ENCODE data around the gene TAS2R13. TPM values are rescaled to one million over a fixed set of nuclear protein-coding genes. Genes with fewer than 3 reads are reported as not detected.

Gene TAS2R13
- total RNA-seq, 2 donors from 2014 or later, result 1.1 to 1.4 TPM

- H3K36me3 ChIP-seq, result no peaks in the 10 kb centered on the region
- WGBS, result 95% methylated on average over 1 of the region's 1 CpG
- H3K4me3 ChIP-seq, result no peak overlapping the region
- no peaks in the 10 kb centered on the region for H3K27me3 ChIP-seq (replicated peaks; ENCODE audit: insufficient read depth)
- H3K9me3 ChIP-seq, result no peaks in the 10 kb centered on the region
- intact Hi-C loops (cut with DNase I), result no loop called here
- TF ChIP-seq POLR2A (IDR thresholded peaks at IDR 0.05) (no peak), POLR2AphosphoS5 (IDR thresholded peaks at IDR 0.05) (no peak), CTCF (IDR thresholded peaks at IDR 0.05) (no peak)
- no peak for DNase-seq (ENCODE audit: low spot score)
- no peaks in the 10 kb centered on the region for H3K4me1 ChIP-seq (replicated peaks)
- no peak overlapping the region for H3K27ac ChIP-seq
Observed at GRCh38 chr12:10901427-10901826, 7.9 kb downstream of the TAS2R13 start.

- Histone ChIP-seq H3K27ac (no peak overlapping the region), H3K4me1 (replicated peaks) (no peaks in the 10 kb centered on the region), H3K9me3 (no peaks in the 10 kb centered on the region), H3K36me3 (no peaks in the 10 kb centered on the region), H3K27me3 (replicated peaks; ENCODE audit: insufficient read depth) (no peaks in the 10 kb centered on the region), H3K4me3 (no peak overlapping the region)
- no peak for DNase-seq (ENCODE audit: low spot score)
- TF ChIP-seq POLR2A (IDR thresholded peaks at IDR 0.05), result no peak
- no peak for TF ChIP-seq CTCF (IDR thresholded peaks at IDR 0.05)
- no peak for TF ChIP-seq POLR2AphosphoS5 (IDR thresholded peaks at IDR 0.05)
- WGBS, result 100% methylated on average over 1 of the region's 1 CpG
- intact Hi-C loops (cut with DNase I), result no loop called here
Observed at GRCh38 chr12:10900972-10901371, 8.4 kb downstream of the TAS2R13 start.

GRCh38 chr12:10900530-10900929, 8.8 kb downstream of the TAS2R13 start:
- Histone ChIP-seq H3K9me3 (no peaks in the 10 kb centered on the region), H3K4me3 (no peak overlapping the region), H3K36me3 (no peaks in the 10 kb centered on the region), H3K27me3 (replicated peaks; ENCODE audit: insufficient read depth) (no peaks in the 10 kb centered on the region), H3K27ac (no peak overlapping the region), H3K4me1 (replicated peaks) (no peaks in the 10 kb centered on the region)
- intact Hi-C loops (cut with DNase I), result no loop called here
- TF ChIP-seq POLR2A (IDR thresholded peaks at IDR 0.05), result no peak
- TF ChIP-seq POLR2AphosphoS5 (IDR thresholded peaks at IDR 0.05), result no peak
- TF ChIP-seq CTCF (IDR thresholded peaks at IDR 0.05), result no peak
- DNase-seq (ENCODE audit: low spot score), result no peak
- 100% methylated on average over 1 of the region's 1 CpG for WGBS

- intact Hi-C loops (cut with DNase I), result no loop called here
- TF ChIP-seq POLR2AphosphoS5 (IDR thresholded peaks at IDR 0.05) (no peak), POLR2A (IDR thresholded peaks at IDR 0.05) (no peak)
- WGBS, result 87% methylated on average over 5 of the region's 5 CpGs
Observed at GRCh38 chr12:10896854-10897253, 12.5 kb downstream of the TAS2R13 start.

GRCh38 chr12:10891937-10892336, 17.4 kb downstream of the TAS2R13 start:
- Histone ChIP-seq H3K4me3 (no peak overlapping the region), H3K27ac (no peak overlapping the region), H3K4me1 (replicated peaks) (no peaks in the 10 kb centered on the region), H3K9me3 (no peaks in the 10 kb centered on the region), H3K27me3 (replicated peaks; ENCODE audit: insufficient read depth) (no peaks in the 10 kb centered on the region), H3K36me3 (no peaks in the 10 kb centered on the region)
- DNase-seq (ENCODE audit: low spot score), result no peak
- intact Hi-C loops (cut with DNase I), result no loop called here
- 76% methylated on average over 2 of the region's 2 CpGs for WGBS
- TF ChIP-seq CTCF (IDR thresholded peaks at IDR 0.05) (no peak), POLR2A (IDR thresholded peaks at IDR 0.05) (no peak), POLR2AphosphoS5 (IDR thresholded peaks at IDR 0.05) (no peak)

More at GRCh38 chr12:10896854-10897253, 12.5 kb downstream of the TAS2R13 start:
- Histone ChIP-seq H3K9me3 (no peaks in the 10 kb centered on the region), H3K4me3 (no peak overlapping the region), H3K27ac (no peak overlapping the region), H3K27me3 (replicated peaks; ENCODE audit: insufficient read depth) (no peaks in the 10 kb centered on the region), H3K4me1 (replicated peaks) (no peaks in the 10 kb centered on the region), H3K36me3 (no peaks in the 10 kb centered on the region)
- no peak for DNase-seq (ENCODE audit: low spot score)

Data from prostate gland (tissue), 2 donors.